GM19395 (cell line): ENCODE measurements around the gene VPS41.

Source experiments
- ATAC-seq: cut with Tn5 transposase; IDR thresholded peaks from one replicate; pipeline ENCODE4 v1.9.1; 2021; ENCODE audit warnings: mild to moderate bottlenecking, moderate library complexity; ENCODE audit not compliant: unreplicated experiment

VPS41 gene

GRCh38 chr7:38907066-38907465, 1.9 kb downstream of the VPS41 start:
- ATAC-seq = no peak

- peak; percentile 54 for ATAC-seq
These were observed 3.8 kb downstream of the VPS41 start for GRCh38 chr7:38905056-38905759.

GRCh38 chr7:38903057-38903456, 5.9 kb downstream of the VPS41 start:
- ATAC-seq = no peak

GRCh38 chr7:38902449-38902848, 6.5 kb downstream of the VPS41 start:
- ATAC-seq = no peak

GRCh38 chr7:38893061-38893460, 15.9 kb downstream of the VPS41 start:
- ATAC-seq = no peak

GRCh38 chr7:38890597-38890996, 18.4 kb downstream of the VPS41 start:
- no peak for ATAC-seq

GRCh38 chr7:38889872-38890432, 19.0 kb downstream of the VPS41 start:
- ATAC-seq = no peak

- no peak for ATAC-seq
These were observed 19.9 kb downstream of the VPS41 start for GRCh38 chr7:38889079-38889478.

GRCh38 chr7:38886265-38886664, 22.7 kb downstream of the VPS41 start:
- ATAC-seq = no peak

- no peak for ATAC-seq
These were observed 25.3 kb downstream of the VPS41 start for GRCh38 chr7:38883706-38884105.

GRCh38 chr7:38881947-38882684, 26.9 kb downstream of the VPS41 start:
- no peak for ATAC-seq

GRCh38 chr7:38881015-38881414, 28.0 kb downstream of the VPS41 start:
- no peak for ATAC-seq

GRCh38 chr7:38880454-38880853, 28.5 kb downstream of the VPS41 start:
- no peak for ATAC-seq

- ATAC-seq = no peak
These were observed 29.0 kb downstream of the VPS41 start for GRCh38 chr7:38880035-38880434.

- ATAC-seq = no peak
These were observed 30.1 kb downstream of the VPS41 start for GRCh38 chr7:38878694-38879457.

GRCh38 chr7:38873433-38873832, 35.6 kb downstream of the VPS41 start:
- ATAC-seq = no peak

- ATAC-seq = no peak
These were observed 36.8 kb downstream of the VPS41 start for GRCh38 chr7:38872202-38872601.

GRCh38 chr7:38870147-38870546, 38.8 kb downstream of the VPS41 start:
- no peak for ATAC-seq

- no peak for ATAC-seq
These were observed 45.2 kb downstream of the VPS41 start for GRCh38 chr7:38863601-38864291.

GRCh38 chr7:38862666-38863065, 46.3 kb downstream of the VPS41 start:
- ATAC-seq = no peak
